ENCODE data around the gene RAB41. TPM values are rescaled to one million over a fixed set of nuclear protein-coding genes. Genes with fewer than 3 reads are reported as not detected.

RAB41 gene
- total RNA-seq, 1 experiment from 2014 or later, result not detected

- Mint-ChIP-seq H3K4me3 (no peak overlapping the region), H3K4me1 (peaks cover 25% of the 10 kb centered on the region), H3K27ac (no peak overlapping the region), H3K27me3 (ENCODE audit: low read depth) (no peaks in the 10 kb centered on the region; the same call in 1 of the 2 replicates), H3K9me3 (no peaks in the 10 kb centered on the region; the same call in 1 of the 2 replicates), H3K36me3 (no peaks in the 10 kb centered on the region)
- ATAC-seq (no peak), DNase-seq (ENCODE audit: low spot score) (no peak)
- ChIA-PET POLR2A (no interaction called here), CTCF (no interaction called here)
- no peak for TF ChIP-seq JUN (CRISPR knock-in tag; IDR thresholded peaks at IDR 0.05)
- TF ChIP-seq, protein P1, sequence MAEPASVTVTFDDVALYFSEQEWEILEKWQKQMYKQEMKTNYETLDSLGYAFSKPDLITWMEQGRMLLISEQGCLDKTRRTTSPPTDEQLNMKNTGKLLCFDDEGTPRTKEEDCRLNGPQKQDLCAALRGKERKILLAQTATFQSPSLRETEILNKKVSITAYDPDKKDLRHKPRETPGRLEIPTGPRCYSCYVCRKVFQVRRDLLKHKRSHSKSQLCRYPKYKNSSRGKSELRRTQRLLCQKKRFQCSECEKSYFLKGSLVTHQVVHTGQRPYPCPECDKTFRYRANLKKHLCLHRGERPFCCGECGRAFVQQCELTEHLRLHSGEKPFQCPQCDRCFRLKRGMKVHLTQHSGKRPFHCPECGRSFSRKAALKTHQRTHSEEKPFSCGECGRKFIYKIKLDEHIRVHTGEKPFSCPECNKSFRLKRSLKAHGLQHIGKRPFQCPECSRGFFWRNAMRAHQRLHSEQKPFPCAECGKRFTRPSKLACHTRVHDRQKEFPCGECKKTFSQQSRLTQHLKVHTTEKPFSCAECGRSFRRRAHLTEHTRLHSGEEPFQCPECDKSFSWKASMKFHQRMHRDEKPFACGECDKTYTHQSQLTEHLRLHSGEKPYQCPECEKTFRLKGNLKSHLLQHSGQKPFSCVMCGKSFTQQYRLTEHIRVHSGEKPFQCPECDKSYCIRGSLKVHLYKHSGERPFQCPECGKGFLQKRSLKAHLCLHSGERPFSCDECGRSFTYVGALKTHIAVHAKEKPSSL (CRISPR knock-in tag; conservative IDR thresholded peaks at IDR 0.05), result no peak
- no peak for TF ChIP-seq ZNF121 (CRISPR knock-in tag; IDR thresholded peaks at IDR 0.05)
- TF ChIP-seq ZBTB43 (CRISPR knock-in tag; IDR thresholded peaks at IDR 0.05), result no peak
- no peak for TF ChIP-seq NFYB (CRISPR knock-in tag; conservative IDR thresholded peaks at IDR 0.05; ENCODE audit: low read depth)
- TF ChIP-seq, protein P2, sequence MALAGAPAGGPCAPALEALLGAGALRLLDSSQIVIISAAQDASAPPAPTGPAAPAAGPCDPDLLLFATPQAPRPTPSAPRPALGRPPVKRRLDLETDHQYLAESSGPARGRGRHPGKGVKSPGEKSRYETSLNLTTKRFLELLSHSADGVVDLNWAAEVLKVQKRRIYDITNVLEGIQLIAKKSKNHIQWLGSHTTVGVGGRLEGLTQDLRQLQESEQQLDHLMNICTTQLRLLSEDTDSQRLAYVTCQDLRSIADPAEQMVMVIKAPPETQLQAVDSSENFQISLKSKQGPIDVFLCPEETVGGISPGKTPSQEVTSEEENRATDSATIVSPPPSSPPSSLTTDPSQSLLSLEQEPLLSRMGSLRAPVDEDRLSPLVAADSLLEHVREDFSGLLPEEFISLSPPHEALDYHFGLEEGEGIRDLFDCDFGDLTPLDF (CRISPR knock-in tag; IDR thresholded peaks at IDR 0.05), result no peak
- TF ChIP-seq ATF3 (CRISPR knock-in tag; conservative IDR thresholded peaks at IDR 0.05), result no peak
- no peak for TF ChIP-seq NR2C2 (CRISPR knock-in tag; IDR thresholded peaks at IDR 0.05)
- no peak for TF ChIP-seq SMAD4 (CRISPR knock-in tag; IDR thresholded peaks at IDR 0.05)
- no peak for TF ChIP-seq GTF2I (CRISPR knock-in tag; conservative IDR thresholded peaks at IDR 0.05)
- TF ChIP-seq AFF4 (CRISPR knock-in tag; IDR thresholded peaks at IDR 0.05; ENCODE audit: borderline replicate concordance), result no peak
- TF ChIP-seq CTCF (IDR thresholded peaks at IDR 0.05), result no peak
- TF ChIP-seq TP53 (CRISPR knock-in tag; IDR thresholded peaks at IDR 0.05), result no peak
- TF ChIP-seq NFATC4 (CRISPR knock-in tag; IDR thresholded peaks at IDR 0.05), result no peak
- TF ChIP-seq, protein P3, sequence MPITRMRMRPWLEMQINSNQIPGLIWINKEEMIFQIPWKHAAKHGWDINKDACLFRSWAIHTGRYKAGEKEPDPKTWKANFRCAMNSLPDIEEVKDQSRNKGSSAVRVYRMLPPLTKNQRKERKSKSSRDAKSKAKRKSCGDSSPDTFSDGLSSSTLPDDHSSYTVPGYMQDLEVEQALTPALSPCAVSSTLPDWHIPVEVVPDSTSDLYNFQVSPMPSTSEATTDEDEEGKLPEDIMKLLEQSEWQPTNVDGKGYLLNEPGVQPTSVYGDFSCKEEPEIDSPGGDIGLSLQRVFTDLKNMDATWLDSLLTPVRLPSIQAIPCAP (CRISPR knock-in tag; IDR thresholded peaks at IDR 0.05), result no peak
- TF ChIP-seq TCF7 (CRISPR knock-in tag; IDR thresholded peaks at IDR 0.05; ENCODE audit: low read depth), result no peak
These were observed 27.1 kb upstream of the RAB41 start for GRCh38 chrX:70254909-70255308.

Measured in WTC11 (cell line).